Measurements from ENCODE around the gene CRIM1.

The CRIM1 gene

DNA sequence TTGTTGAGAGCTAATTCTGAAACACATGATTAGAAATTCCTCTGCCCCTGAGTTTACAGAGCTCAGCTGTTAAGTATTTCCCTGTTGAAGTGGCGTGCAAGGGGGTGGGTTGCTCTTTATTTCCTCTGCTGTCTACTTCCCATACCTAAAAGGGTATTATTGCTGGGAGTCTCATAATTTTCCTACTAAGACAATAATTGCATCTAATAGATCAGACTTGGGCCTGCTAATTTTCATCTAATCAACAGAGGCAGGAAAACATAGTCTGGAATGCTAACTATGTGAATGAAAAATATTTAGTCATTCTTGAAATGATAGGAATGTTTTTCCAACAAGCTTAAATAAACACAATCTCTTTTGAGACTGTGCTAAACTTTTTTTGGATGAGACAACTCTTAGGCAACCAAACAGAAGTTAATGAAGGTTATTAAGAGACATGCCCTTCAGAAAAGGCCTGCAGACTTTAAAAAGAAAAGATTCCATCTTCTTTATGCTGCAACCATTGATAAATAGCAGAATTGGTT lies 131.0 kb downstream of the CRIM1 start:
- DNase-seq (ENCODE audit: low read depth) = peak; percentile 69

DNA sequence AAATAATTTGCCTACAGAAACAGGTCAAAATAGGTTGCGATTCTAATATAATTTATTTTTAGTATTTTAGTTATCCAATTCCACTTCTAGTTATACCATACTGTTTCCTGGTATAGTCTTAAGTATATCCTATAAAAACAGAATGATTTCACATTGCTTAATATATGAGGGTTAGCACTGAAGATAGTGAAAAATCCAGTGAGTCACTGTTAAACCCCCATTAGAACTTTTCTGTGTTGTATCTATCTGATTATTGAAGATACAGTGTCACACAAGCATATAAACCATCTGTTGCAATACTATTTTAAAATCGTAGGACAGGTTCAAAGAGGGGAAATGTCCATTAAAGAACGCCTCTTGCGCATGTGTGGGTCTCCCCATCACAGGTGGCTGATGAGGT lies 132.4 kb downstream of the CRIM1 start:
- no peak for DNase-seq (ENCODE audit: low read depth)

- peak; percentile 76 for DNase-seq (ENCODE audit: low read depth)
Measured at GRCh38 chr2:36489281-36489680, 133.7 kb downstream of the CRIM1 start.

DNA sequence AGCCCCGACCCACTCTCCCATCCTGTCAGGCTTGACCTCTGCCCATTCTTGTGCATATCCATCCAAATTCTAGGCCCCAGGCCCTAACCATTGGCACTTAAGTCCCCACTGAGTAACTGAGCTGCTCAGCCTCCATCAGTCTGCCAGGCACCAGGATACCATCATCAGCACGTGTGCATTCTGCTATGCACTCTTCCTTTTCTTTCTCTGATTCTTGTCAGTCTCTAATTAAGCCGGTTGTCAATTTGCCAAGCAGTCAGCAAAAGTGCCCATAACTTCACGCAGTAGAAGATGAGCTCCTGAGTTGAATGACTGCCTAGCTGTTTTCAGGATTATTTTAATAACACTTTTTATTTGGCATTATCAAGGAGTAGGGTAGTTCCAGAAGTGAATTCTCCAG lies 135.2 kb downstream of the CRIM1 start:
- no peak for DNase-seq (ENCODE audit: low read depth)

- DNase-seq (ENCODE audit: low read depth) = no peak
Measured at GRCh38 chr2:36492216-36492945, 136.8 kb downstream of the CRIM1 start.

GRCh38 chr2:36493306-36493705 lies 137.7 kb downstream of the CRIM1 start:
- no peak for DNase-seq (ENCODE audit: low read depth)

DNA sequence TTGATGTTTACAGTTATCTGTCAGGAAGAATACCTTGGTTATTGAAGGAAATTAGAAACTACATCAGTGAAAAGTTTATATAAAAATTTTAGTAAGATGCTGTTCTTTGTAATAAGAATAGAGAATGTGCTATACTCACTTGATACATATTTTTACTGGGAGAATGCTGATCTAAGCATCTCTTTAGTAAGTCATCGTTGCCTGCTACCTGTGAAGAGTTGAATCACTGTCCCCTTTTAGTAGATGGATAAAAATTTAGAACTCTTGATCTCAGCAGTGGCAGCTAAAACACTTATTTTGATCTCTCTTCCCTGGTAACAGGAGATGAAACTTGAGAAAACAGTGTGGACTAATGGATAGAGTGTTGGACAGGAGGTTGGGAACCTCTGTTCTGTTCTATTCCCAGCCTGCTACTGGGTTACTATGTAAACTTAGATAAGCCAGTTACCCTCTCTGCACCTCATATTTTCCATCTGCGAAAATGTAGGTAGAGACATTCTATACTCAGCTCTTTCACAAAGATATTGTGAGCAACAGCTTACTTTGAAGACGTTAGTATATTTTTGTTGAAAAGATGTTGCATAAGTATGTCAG lies 142.1 kb downstream of the CRIM1 start:
- no peak for DNase-seq (ENCODE audit: low read depth)

- DNase-seq (ENCODE audit: low read depth) = no peak
Measured at GRCh38 chr2:36499128-36499820, 143.7 kb downstream of the CRIM1 start.

GRCh38 chr2:36500072-36500471 lies 144.5 kb downstream of the CRIM1 start:
- no peak for DNase-seq (ENCODE audit: low read depth)

GRCh38 chr2:36502081-36502480 lies 146.5 kb downstream of the CRIM1 start:
- DNase-seq (ENCODE audit: low read depth) = no peak

DNA sequence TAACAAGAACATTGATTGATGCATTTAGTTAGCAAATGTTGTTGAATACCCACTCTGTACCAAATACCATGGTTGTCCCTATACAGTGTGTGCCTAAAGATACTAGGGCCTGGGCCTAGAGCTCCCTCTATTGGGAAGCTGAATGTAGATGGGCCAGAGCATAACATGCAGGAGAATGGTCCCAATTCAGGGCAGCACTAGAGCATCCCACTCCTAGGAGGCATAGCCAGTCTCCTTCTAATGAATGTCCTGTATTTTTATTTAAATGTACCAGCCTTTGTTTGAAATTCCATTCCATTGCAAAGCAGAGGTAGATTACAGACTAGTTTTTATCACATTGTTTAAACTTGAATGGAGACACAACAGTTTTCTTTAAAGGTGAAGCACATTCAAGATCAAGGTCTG lies 151.8 kb downstream of the CRIM1 start:
- DNase-seq (ENCODE audit: low read depth) = peak; percentile 35

DNA sequence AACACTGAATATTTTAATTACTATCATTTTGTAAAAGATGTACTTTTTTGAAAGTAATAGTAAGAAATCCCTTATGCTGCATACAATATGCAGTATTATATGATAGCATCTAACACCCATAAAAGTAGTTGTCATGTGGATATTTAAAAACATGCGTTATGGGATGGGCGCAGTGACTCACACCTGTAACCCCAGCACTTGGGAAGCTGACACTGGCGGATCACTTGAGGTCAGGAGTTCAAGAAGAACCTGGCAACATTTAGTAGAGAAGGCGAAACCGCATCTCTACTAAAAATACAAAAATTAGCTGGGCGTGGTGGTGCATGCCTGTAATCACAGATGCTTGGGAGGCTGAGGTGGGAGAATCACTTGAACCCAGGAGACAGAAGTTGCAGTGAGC lies 153.5 kb downstream of the CRIM1 start:
- no peak for DNase-seq (ENCODE audit: low read depth)

GRCh38 chr2:36511858-36512603 lies 156.5 kb downstream of the CRIM1 start:
- DNase-seq (ENCODE audit: low read depth) = no peak

GRCh38 chr2:36512705-36513104 lies 157.1 kb downstream of the CRIM1 start:
- DNase-seq (ENCODE audit: low read depth) = no peak

GRCh38 chr2:36513661-36514060 lies 158.1 kb downstream of the CRIM1 start:
- no peak for DNase-seq (ENCODE audit: low read depth)

- no peak for DNase-seq (ENCODE audit: low read depth)
Measured at GRCh38 chr2:36515538-36515937, 160.0 kb downstream of the CRIM1 start.

- peak; percentile 46 for DNase-seq (ENCODE audit: low read depth)
Measured at GRCh38 chr2:36516136-36516870, 160.7 kb downstream of the CRIM1 start.

- DNase-seq (ENCODE audit: low read depth) = no peak
Measured at GRCh38 chr2:36520431-36520830, 164.9 kb downstream of the CRIM1 start.

GRCh38 chr2:36523153-36523552 lies 167.6 kb downstream of the CRIM1 start:
- no peak for DNase-seq (ENCODE audit: low read depth)

GRCh38 chr2:36525245-36525644 lies 169.7 kb downstream of the CRIM1 start:
- DNase-seq (ENCODE audit: low read depth) = no peak

DNA sequence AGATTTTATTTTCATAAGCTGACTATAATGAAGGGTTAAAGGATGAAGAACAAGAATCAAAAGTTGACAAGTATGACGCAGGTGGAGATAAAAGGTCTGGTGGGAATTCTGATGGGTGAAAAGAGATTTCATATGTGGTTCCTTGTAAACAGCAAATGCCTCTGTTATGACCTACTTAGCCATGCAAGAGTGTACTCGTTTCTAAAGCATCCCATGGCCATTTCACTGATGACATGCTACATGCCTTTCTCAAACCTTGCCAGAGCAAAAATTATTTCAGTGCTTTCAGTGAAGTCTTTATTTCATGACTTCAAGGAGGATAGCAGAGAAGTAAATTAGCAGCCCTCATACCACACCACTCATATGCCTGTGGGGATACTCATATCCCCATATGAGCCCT lies 170.6 kb downstream of the CRIM1 start:
- DNase-seq (ENCODE audit: low read depth) = no peak

- no peak for DNase-seq (ENCODE audit: low read depth)
Measured at GRCh38 chr2:36528274-36528673, 172.7 kb downstream of the CRIM1 start.

All from HS-27A (cell line).